ENCODE measurements around the gene LRIT3. TPM values are rescaled to one million over a fixed set of nuclear protein-coding genes. Genes with fewer than 3 reads are reported as not detected.

The LRIT3 gene
- total and polyA plus RNA-seq, 2 of the 13 experiments (the other 11 are each of a cell fraction or from before 2014, with no cell fraction given) = 0.03 TPM; not detected in 1

DNA sequence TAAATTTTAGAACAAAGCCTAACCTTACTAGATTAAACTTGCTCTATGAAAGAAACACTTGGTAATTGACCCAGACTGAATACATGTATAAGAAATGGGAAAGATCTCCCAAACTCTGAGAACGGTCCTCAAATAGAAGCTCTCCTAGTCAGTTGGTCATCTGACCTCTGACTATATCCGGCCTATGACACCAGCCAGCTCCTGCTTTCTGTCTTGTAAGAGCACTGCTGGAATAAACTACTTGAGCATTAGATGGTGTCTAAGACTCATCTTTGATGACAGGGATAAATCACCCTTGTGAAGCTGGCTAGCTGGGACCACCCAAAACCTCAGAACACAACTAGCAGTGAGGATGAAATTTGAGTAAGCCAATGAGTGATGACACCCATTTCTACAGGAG lies 24.2 kb downstream of the LRIT3 start:
- WGBS (ENCODE audit: low lambda C conversion rate) = 17% methylated on average over 2 of the region's 2 CpGs
- ATAC-seq (no peak), FAIRE-seq (no peak), DNase-seq (ENCODE audit: low spot score) (no peak)
- ChIA-PET POLR2A (no interaction called here), CTCF (ENCODE audit: low intra/inter-chr PET ratio, low total read pairs) (no interaction called here)
- intact Hi-C loops (cut with micrococcal nuclease; ENCODE audit: unreplicated experiment) (no loop called here), in situ Hi-C loops (cut with HindIII; ENCODE audit: extremely low pct_ligation_motif_present, low pct_unique_long_range_greater_than_20kb) (no loop called here)
- Histone ChIP-seq H3K9ac (ENCODE audit: insufficient read depth, low read depth, low read length) (no peak overlapping the region), H3K4me2 (ENCODE audit: low read depth, low read length) (no peak overlapping the region), H3K4me1 (ENCODE audit: insufficient read depth, low read length) (no peaks in the 10 kb centered on the region), H2AFZ (ENCODE audit: low read length) (no peak overlapping the region), H3K27ac (ENCODE audit: extremely low read length, insufficient read depth, low read length) (no peak overlapping the region), H3K27me3 (ENCODE audit: control insufficient read depth in 1 of 2, insufficient read depth in 2 of 2, low read length in 2 of 2) (peaks cover 0 to 8% of the 10 kb centered on the region in 2 experiments; a peak in 1 of 5 replicates), H3K79me2 (ENCODE audit: insufficient read depth, low read length) (no peaks in the 10 kb centered on the region), H4K20me1 (ENCODE audit: insufficient read depth, low read length) (no peaks in the 10 kb centered on the region), H3K4me3 (replicated peaks in 1 of 3; ENCODE audit: insufficient read depth in 1 of 3, low read depth in 2 of 3, low read length in 3 of 3) (no peak overlapping the region), H3K36me3 (replicated peaks in 1 of 2; ENCODE audit: control insufficient read depth in 1 of 2, insufficient read depth in 2 of 2, low read length in 2 of 2) (no peaks in the 10 kb centered on the region), H3K9me3 (ENCODE audit: low read length) (no peaks in the 10 kb centered on the region)
- TF ChIP-seq ATF1 (CRISPR knock-in tag; IDR thresholded peaks at IDR 0.05) (no peak), SNAPC5 (CRISPR knock-in tag; IDR thresholded peaks at IDR 0.05; ENCODE audit: borderline replicate concordance) (no peak), MAFK (conservative IDR thresholded peaks at IDR 0.05 in 1 of 2, IDR thresholded peaks at IDR 0.05 in 1 of 2; ENCODE audit: low read length in 2 of 2) (no peak), PAF1 (CRISPR knock-in tag; IDR thresholded peaks at IDR 0.05) (no peak)
- no TSS peak for BruUV-seq (replicated peaks)

DNA sequence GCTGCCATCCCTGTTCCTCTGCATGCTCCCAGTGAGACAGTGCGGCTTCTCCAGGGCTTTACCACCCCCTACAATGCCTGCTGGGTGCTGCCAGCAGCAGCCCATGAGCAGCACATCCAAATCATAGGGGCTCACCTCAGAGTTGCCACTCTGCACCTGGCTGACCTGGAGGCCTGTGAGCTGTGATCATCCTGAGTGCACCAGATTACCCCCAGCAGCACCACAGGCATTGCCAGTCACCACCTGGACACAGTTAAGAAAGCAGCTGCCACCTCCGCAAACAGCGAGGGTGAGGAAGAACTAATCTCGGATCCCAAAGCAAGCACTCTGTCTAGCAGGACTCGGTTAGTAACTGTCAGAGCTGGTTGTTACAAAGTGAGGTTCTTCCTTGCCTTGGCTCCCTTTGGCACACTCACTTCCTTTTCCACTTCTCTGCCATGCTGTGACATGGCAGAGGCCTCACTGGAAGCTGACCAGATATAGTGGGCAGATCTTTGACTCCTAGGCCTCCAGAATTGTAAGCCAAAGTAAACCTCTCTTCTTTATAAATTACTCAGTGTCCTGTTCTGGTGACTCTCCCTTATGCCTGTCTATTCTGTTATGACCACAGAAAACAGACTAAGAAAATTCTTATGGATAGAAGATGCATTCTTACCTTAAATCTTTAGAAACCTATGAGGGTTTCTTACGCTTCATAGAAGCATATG lies 25.2 kb downstream of the LRIT3 start:
- Histone ChIP-seq H3K27me3 (ENCODE audit: control insufficient read depth in 1 of 2, insufficient read depth in 2 of 2, low read length in 2 of 2) (peaks cover 0 to 8% of the 10 kb centered on the region in 2 experiments; a peak in 1 of 5 replicates), H3K4me3 (replicated peaks in 1 of 3; ENCODE audit: insufficient read depth in 1 of 3, low read depth in 2 of 3, low read length in 3 of 3) (no peak overlapping the region), H3K4me2 (ENCODE audit: low read depth, low read length) (no peak overlapping the region), H3K9me3 (ENCODE audit: low read length) (no peaks in the 10 kb centered on the region), H3K27ac (ENCODE audit: extremely low read length, insufficient read depth, low read length) (no peak overlapping the region), H3K79me2 (ENCODE audit: insufficient read depth, low read length) (no peaks in the 10 kb centered on the region), H3K36me3 (replicated peaks in 1 of 2; ENCODE audit: control insufficient read depth in 1 of 2, insufficient read depth in 2 of 2, low read length in 2 of 2) (no peaks in the 10 kb centered on the region), H2AFZ (ENCODE audit: low read length) (no peak overlapping the region), H3K4me1 (ENCODE audit: insufficient read depth, low read length) (no peaks in the 10 kb centered on the region), H3K9ac (ENCODE audit: insufficient read depth, low read depth, low read length) (no peak overlapping the region), H4K20me1 (ENCODE audit: insufficient read depth, low read length) (no peaks in the 10 kb centered on the region)
- no peak for ATAC-seq
- BruUV-seq (replicated peaks) = no TSS peak
- POLR2A ChIA-PET = no interaction called here
- in situ Hi-C loops (cut with HindIII; ENCODE audit: extremely low pct_ligation_motif_present, low pct_unique_long_range_greater_than_20kb) (no loop called here), intact Hi-C loops (cut with micrococcal nuclease; ENCODE audit: unreplicated experiment) (no loop called here)
- CTCF ChIA-PET (ENCODE audit: low intra/inter-chr PET ratio, low total read pairs) = no interaction called here
- no peak for FAIRE-seq
- WGBS (ENCODE audit: low lambda C conversion rate) = 32% methylated on average over 3 of the region's 6 CpGs
- no peak for DNase-seq (ENCODE audit: low spot score)
- TF ChIP-seq, protein P1, sequence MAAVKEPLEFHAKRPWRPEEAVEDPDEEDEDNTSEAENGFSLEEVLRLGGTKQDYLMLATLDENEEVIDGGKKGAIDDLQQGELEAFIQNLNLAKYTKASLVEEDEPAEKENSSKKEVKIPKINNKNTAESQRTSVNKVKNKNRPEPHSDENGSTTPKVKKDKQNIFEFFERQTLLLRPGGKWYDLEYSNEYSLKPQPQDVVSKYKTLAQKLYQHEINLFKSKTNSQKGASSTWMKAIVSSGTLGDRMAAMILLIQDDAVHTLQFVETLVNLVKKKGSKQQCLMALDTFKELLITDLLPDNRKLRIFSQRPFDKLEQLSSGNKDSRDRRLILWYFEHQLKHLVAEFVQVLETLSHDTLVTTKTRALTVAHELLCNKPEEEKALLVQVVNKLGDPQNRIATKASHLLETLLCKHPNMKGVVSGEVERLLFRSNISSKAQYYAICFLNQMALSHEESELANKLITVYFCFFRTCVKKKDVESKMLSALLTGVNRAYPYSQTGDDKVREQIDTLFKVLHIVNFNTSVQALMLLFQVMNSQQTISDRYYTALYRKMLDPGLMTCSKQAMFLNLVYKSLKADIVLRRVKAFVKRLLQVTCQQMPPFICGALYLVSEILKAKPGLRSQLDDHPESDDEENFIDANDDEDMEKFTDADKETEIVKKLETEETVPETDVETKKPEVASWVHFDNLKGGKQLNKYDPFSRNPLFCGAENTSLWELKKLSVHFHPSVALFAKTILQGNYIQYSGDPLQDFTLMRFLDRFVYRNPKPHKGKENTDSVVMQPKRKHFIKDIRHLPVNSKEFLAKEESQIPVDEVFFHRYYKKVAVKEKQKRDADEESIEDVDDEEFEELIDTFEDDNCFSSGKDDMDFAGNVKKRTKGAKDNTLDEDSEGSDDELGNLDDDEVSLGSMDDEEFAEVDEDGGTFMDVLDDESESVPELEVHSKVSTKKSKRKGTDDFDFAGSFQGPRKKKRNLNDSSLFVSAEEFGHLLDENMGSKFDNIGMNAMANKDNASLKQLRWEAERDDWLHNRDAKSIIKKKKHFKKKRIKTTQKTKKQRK (IDR thresholded peaks at IDR 0.05; ENCODE audit: low read length) = no peak
- TF ChIP-seq, protein P2, sequence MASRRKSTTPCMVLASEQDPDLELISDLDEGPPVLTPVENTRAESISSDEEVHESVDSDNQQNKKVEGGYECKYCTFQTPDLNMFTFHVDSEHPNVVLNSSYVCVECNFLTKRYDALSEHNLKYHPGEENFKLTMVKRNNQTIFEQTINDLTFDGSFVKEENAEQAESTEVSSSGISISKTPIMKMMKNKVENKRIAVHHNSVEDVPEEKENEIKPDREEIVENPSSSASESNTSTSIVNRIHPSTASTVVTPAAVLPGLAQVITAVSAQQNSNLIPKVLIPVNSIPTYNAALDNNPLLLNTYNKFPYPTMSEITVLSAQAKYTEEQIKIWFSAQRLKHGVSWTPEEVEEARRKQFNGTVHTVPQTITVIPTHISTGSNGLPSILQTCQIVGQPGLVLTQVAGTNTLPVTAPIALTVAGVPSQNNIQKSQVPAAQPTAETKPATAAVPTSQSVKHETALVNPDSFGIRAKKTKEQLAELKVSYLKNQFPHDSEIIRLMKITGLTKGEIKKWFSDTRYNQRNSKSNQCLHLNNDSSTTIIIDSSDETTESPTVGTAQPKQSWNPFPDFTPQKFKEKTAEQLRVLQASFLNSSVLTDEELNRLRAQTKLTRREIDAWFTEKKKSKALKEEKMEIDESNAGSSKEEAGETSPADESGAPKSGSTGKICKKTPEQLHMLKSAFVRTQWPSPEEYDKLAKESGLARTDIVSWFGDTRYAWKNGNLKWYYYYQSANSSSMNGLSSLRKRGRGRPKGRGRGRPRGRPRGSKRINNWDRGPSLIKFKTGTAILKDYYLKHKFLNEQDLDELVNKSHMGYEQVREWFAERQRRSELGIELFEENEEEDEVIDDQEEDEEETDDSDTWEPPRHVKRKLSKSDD (CRISPR knock-in tag; IDR thresholded peaks at IDR 0.05; ENCODE audit: low read depth) = no peak
- TF ChIP-seq TCF7L2 (IDR thresholded peaks at IDR 0.05; ENCODE audit: low read depth, low read length) (no peak), MAF1 (CRISPR knock-in tag; IDR thresholded peaks at IDR 0.05; ENCODE audit: borderline replicate concordance) (no peak), HNRNPH1 (optimal IDR thresholded peaks at IDR 0.05; ENCODE audit: low read depth, low read length) (no peak), HMG20B (CRISPR knock-in tag; conservative IDR thresholded peaks at IDR 0.05) (no peak), ZNF891 (CRISPR knock-in tag; IDR thresholded peaks at IDR 0.05) (no peak), ZNF878 (CRISPR knock-in tag; IDR thresholded peaks at IDR 0.05) (no peak), KDM5B (CRISPR knock-in tag; IDR thresholded peaks at IDR 0.05; ENCODE audit: borderline replicate concordance) (no peak)

Measured in HepG2 (cell line).